MCF 10A (cell line): ENCODE data around the gene ELMO2. TPM values are rescaled to one million over a fixed set of nuclear protein-coding genes. Genes with fewer than 3 reads are reported as not detected.

ENCODE experiments used
- BruUV-seq: library from RNA; stranded (reverse); fragments of 400-500 nt; replicated peaks from 2 replicates; lab custom pipeline; 2021; lab: Mats Ljungman, UMichigan
- CTCF ChIA-PET: fragments of 300-600 bp; sonication (Branson Sonifier 250); formaldehyde crosslinking; extraction: SDS; loops from one replicate; lab custom pipeline; 2021; ENCODE audit warnings: antibody characterized with exemption, inconsistent platforms; lab: Yijun Ruan, JAX
- POLR2A ChIA-PET: fragments of 300-600, 350-650 bp; sonication (Branson Sonifier 250); formaldehyde crosslinking; extraction: SDS; loops from one replicate; lab custom pipeline; 2020; ENCODE audit warnings: antibody characterized with exemption, inconsistent platforms; lab: Yijun Ruan, JAX
- DNase-seq: peaks from one replicate; pipeline ENCODE4 v3.0.0-alpha.2; 2018; ENCODE audit not compliant: unreplicated experiment
- H3K27ac Mint-ChIP-seq: one replicate; pipeline ENCODE4 v1.8.0; 2022; ENCODE audit warnings: mild to moderate bottlenecking, low read depth, mixed read lengths; ENCODE audit not compliant: unreplicated experiment
- H3K27me3 Mint-ChIP-seq: one replicate; pipeline ENCODE4 v1.8.0; 2022; ENCODE audit warnings: mixed read lengths; ENCODE audit not compliant: insufficient read depth, unreplicated experiment
- H3K36me3 Mint-ChIP-seq: one replicate; pipeline ENCODE4 v1.8.0; 2022; ENCODE audit warnings: mild to moderate bottlenecking, moderate library complexity, mixed read lengths; ENCODE audit not compliant: insufficient read depth, unreplicated experiment
- H3K4me1 Mint-ChIP-seq: one replicate; pipeline ENCODE4 v1.8.0; 2022; ENCODE audit warnings: mixed read lengths; ENCODE audit not compliant: insufficient read depth, unreplicated experiment
- H3K4me3 Mint-ChIP-seq: one replicate; pipeline ENCODE4 v1.8.0; 2022; ENCODE audit warnings: mild to moderate bottlenecking, moderate library complexity, mixed read lengths; ENCODE audit not compliant: unreplicated experiment
- H3K9me3 Mint-ChIP-seq: one replicate; pipeline ENCODE4 v1.8.0; 2022; ENCODE audit warnings: mixed read lengths; ENCODE audit not compliant: unreplicated experiment
- CTCF ChIP-seq: fragments of 200-600 bp; IDR thresholded peaks from one replicate; pipeline ENCODE4 v1.8.0; 2022; ENCODE audit warnings: antibody characterized with exemption, mild to moderate bottlenecking; ENCODE audit not compliant: unreplicated experiment
- intact Hi-C: fragments of 100-400 bp; cut with micrococcal nuclease; formaldehyde crosslinking; loops from 2 replicates; pipeline ENCODE4 v1.14.1; 2022
- total RNA-seq: library from RNA; stranded (reverse); gene quantifications from 2 replicates; pipeline ENCODE4 v1.2.3, GENCODE V29; 2022

ELMO2 gene
- total RNA-seq, 1 experiment from 2014 or later: 21.1 TPM

GRCh38 chr20:46330072-46330763, 76.2 kb downstream of the ELMO2 start:
- Mint-ChIP-seq H3K27me3 (peaks cover 16% of the 10 kb centered on the region), H3K4me3 (no peak overlapping the region), H3K27ac (no peak overlapping the region), H3K36me3 (no peaks in the 10 kb centered on the region), H3K9me3 (no peaks in the 10 kb centered on the region), H3K4me1 (peaks cover 17% of the 10 kb centered on the region)
- BruUV-seq: no TSS peak
- ChIA-PET POLR2A (no interaction called here), CTCF (interaction anchor here (0.5 to 5.2 kb wide), 4 partner anchors 19 to 247 kb away, joined by 3 to 26 read pairs (median 4); no protein-coding TSS in a partner anchor)
- TF ChIP-seq CTCF: no peak
- intact Hi-C loops: no loop called here
- DNase-seq: no peak

GRCh38 chr20:46328200-46328882, 78.1 kb downstream of the ELMO2 start:
- peaks cover 13% of the 10 kb centered on the region for H3K27me3 Mint-ChIP-seq
- H3K36me3 Mint-ChIP-seq: no peaks in the 10 kb centered on the region
- ChIA-PET CTCF (interaction anchor here (0.7 to 1.1 kb wide), 2 partner anchors 23 to 197 kb away, joined by 3 to 10 read pairs; no protein-coding TSS in a partner anchor), POLR2A (no interaction called here)
- intact Hi-C loops: loop anchor here (10.0 kb wide), 1 partner anchor 304 kb away; the partner anchor contains the start of gene SLC12A5
- no peak overlapping the region for H3K27ac Mint-ChIP-seq
- no TSS peak for BruUV-seq
- H3K4me1 Mint-ChIP-seq: peaks cover 17% of the 10 kb centered on the region
- no peak for TF ChIP-seq CTCF
- DNase-seq: no peak
- no peak overlapping the region for H3K4me3 Mint-ChIP-seq
- no peaks in the 10 kb centered on the region for H3K9me3 Mint-ChIP-seq

- TF ChIP-seq CTCF: no peak
- Mint-ChIP-seq H3K27ac (no peak overlapping the region), H3K4me1 (peaks cover 11% of the 10 kb centered on the region), H3K4me3 (no peak overlapping the region), H3K9me3 (no peaks in the 10 kb centered on the region), H3K27me3 (peaks cover 21% of the 10 kb centered on the region), H3K36me3 (no peaks in the 10 kb centered on the region)
- POLR2A ChIA-PET: no interaction called here
- CTCF ChIA-PET: interaction anchor here (1.1 to 2.3 kb wide), 3 partner anchors 21 to 77 kb away, joined by 3 to 10 read pairs (median 9); no protein-coding TSS in a partner anchor
- no TSS peak for BruUV-seq
- no peak for DNase-seq
- intact Hi-C loops: loop anchor here (10.0 kb wide), 1 partner anchor 303 kb away; the partner anchor contains the start of gene SLC12A5
Observed at GRCh38 chr20:46327557-46327956, 78.9 kb downstream of the ELMO2 start.

GRCh38 chr20:46325789-46326188, 80.6 kb downstream of the ELMO2 start:
- no peak for TF ChIP-seq CTCF
- peaks cover 5% of the 10 kb centered on the region for H3K4me1 Mint-ChIP-seq
- no peak for DNase-seq
- no TSS peak for BruUV-seq
- CTCF ChIA-PET: interaction anchor here (0.5 to 2.3 kb wide), 6 partner anchors 21 to 193 kb away, joined by 3 to 10 read pairs (median 6); no protein-coding TSS in a partner anchor
- POLR2A ChIA-PET: no interaction called here
- no peak overlapping the region for H3K4me3 Mint-ChIP-seq
- H3K36me3 Mint-ChIP-seq: no peaks in the 10 kb centered on the region
- H3K27me3 Mint-ChIP-seq: peaks cover 39% of the 10 kb centered on the region
- intact Hi-C loops: loop anchor here (1.0 to 10.0 kb wide), 2 partner anchors 193 to 301 kb away; partner anchors contain the start of gene SLC12A5
- no peak overlapping the region for H3K27ac Mint-ChIP-seq
- H3K9me3 Mint-ChIP-seq: no peaks in the 10 kb centered on the region
